ENCODE data around the gene ARHGDIA.

The ARHGDIA gene

GRCh38 chr17:81863833-81864768, 7.0 kb downstream of the ARHGDIA start:
- DNase-seq (ENCODE audit: low spot score): no peak

DNA sequence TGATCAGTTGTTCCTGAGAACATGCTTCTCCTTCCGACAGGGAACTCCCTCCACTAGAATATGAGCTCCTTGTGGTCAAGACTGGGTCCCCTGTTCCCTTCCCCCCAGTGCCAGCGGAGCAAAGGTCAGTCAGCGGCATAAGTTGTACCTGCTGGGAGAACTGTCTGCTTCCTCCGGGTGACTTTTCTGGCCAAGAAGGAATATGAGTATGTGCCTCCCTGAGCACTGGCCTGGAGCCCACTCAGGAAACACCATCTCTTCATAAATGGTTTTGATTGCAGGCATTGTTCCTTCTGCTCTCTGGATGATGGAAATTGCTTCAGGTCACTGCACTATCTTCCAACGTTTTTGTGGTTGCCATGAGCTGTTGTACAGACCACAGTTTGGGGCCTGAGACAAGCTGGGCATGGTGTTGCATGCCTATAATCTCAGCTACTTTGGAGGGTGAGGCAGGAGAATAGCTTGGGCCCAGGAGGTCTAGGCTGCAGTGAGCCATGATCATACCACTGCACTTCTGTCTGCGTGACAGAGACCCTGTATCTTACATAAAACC, 7.9 kb downstream of the ARHGDIA start:
- no peak for DNase-seq (ENCODE audit: low spot score)

- DNase-seq (ENCODE audit: low spot score): peak; percentile 100
Observed at GRCh38 chr17:81860756-81861568, 10.2 kb downstream of the ARHGDIA start.

GRCh38 chr17:81859906-81860755, 11.0 kb downstream of the ARHGDIA start, which contains the start of gene P4HB:
Gene P4HB, minus strand, starts transcription at chr17:81860535. Its CDS starts 64 bp downstream, at chr17:81860471.
- no peak for DNase-seq (ENCODE audit: low spot score)

DNA sequence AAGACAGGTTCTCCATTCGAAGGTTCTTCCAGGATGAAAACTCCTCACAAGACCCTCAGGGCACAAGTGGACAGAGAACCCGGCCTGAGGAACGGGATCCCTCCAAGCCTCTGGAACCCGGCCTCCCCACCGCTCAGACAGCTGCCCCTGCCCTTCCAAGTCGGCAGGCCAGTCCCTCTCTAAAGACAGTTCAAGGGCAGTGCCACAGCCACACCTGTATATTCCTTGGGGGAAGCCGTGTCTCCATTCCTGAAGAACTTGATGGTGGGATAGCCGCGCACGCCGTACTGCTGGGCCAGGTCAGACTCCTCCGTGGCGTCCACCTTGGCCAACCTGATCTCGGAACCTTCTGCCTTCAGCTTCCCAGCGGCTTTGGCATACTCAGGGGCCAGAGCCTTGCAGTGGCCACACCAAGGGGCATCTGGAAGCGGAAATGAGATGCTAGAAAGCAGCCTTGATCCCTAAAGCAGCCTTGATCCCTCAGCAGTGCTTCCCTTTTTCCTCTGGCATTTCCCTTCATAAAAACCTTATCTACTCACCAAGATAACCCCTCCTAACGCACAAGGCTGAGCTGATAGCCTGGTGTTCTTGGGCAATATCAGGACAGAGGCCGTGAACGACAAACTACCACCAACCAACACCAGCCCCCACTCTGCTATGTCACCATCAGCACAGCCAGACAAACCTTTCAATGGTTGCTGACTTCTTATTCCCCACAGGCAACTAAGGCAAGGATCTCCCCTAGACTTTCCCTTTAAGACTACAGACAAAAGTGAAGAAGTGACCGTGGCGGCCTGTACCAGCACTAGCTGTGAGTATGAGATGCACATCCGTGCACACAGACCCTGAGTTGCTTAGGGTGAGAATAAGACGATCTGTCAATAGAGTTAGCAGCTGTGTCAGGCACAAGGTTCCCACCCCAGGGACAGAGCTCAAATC, 11.9 kb downstream of the ARHGDIA start:
- DNase-seq (ENCODE audit: low spot score): no peak

GRCh38 chr17:81858170-81858966, 12.8 kb downstream of the ARHGDIA start:
- DNase-seq (ENCODE audit: low spot score): no peak

DNA sequence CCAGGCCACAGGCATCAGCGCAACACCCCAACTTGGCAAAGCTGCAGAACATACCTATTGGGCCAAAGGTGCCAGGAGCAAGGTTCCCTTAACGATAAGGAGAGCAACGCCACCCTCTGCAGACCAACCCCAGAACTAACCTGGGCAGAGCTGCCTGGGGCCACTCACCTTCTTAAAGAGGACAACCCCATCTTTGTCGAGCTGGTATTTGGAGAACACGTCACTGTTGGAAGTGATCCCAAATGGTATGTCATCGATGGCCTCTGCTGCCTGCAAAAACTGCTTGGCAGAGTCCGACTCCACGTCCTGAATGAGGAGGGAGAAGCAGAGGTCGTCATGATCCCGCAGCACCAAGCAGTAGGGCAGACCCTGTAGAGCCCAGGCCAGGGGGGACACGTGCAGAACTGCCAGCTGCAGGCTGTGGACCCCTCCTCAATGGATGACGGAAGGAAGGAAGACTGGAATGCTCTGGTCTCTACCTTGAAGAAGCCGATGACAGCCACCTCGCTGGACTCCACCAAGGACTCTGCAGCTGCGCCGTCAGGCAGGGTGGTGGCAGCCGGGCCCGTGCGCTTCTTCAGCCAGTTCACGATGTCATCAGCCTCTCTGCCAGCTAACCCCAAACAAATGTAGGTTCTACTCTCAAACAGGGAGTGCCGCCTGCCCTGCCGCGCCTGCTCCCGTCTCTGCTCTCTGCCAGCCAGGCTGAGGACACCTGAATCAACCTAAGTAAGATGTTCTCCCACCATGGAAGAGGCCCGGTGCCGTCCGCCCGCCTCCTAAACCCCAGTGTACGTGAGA, 16.0 kb downstream of the ARHGDIA start:
- DNase-seq (ENCODE audit: low spot score): no peak

GRCh38 chr17:81852237-81852636, 18.9 kb downstream of the ARHGDIA start:
- no peak for DNase-seq (ENCODE audit: low spot score)

DNA sequence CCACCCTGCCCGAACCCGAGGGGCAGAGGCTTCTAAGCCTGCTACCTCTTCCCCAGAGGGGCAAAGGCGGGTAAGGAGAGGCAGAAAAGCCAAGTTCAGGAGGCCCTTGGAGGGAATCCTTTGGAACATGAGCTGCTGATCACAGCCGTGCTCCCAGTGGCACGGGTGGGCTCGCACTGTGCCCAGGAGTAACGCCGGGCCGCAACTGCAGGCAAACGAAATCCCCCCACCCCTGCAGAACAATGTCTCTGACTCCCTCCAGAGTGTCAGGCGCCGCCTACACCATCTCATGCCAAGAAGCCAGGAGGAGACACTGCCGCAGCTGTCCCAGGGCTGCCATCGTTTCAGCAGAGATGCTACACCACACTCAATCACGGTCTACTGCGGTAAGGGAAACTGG, 19.7 kb downstream of the ARHGDIA start:
- DNase-seq (ENCODE audit: low spot score): no peak

GRCh38 chr17:81849457-81849856, 21.7 kb downstream of the ARHGDIA start:
- no peak for DNase-seq (ENCODE audit: low spot score)

DNA sequence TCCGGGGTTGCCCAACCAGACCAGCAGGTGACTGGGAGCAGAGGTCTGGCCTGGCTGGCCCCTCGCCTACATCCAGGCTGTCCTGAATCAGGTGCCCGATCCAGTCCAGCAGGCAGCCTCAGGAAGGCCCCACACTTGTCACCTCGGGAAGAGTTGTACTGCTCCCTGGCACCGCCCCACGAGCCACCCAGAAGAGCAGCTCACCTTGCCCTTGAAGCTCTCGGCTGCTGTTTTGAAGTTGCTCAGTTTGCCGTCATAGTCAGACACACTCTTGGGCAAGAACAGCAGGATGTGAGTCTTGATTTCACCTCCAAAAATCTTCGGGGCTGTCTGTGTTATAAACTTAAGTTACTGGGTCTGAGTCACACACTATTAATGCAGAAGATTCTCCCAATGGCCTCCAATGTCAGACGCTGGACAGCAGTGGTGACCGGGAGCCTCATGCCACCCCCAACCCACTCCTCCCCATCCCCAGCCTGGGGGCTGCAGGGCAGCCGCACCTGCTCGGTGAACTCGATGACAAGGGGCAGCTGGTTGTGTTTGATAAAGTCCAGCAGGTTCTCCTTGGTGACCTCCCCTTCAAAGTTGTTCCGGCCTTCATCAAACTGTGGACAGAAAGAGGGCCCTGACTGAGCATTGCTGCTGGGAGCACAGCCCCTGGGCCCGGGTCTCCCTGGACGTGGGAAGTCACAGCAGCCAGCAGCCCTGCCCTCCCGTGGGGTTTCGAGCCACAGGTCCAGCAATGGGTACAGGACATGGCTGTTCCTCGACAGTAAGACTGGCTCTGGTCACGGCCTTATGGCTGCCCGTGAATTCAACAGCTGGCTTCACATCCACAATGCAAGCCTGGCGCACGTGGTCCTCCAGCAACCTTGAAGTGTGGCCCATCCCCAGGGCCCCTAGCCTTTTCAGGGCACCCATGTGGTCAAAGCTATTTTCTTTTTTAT, 24.1 kb downstream of the ARHGDIA start:
- DNase-seq (ENCODE audit: low spot score): no peak

DNA sequence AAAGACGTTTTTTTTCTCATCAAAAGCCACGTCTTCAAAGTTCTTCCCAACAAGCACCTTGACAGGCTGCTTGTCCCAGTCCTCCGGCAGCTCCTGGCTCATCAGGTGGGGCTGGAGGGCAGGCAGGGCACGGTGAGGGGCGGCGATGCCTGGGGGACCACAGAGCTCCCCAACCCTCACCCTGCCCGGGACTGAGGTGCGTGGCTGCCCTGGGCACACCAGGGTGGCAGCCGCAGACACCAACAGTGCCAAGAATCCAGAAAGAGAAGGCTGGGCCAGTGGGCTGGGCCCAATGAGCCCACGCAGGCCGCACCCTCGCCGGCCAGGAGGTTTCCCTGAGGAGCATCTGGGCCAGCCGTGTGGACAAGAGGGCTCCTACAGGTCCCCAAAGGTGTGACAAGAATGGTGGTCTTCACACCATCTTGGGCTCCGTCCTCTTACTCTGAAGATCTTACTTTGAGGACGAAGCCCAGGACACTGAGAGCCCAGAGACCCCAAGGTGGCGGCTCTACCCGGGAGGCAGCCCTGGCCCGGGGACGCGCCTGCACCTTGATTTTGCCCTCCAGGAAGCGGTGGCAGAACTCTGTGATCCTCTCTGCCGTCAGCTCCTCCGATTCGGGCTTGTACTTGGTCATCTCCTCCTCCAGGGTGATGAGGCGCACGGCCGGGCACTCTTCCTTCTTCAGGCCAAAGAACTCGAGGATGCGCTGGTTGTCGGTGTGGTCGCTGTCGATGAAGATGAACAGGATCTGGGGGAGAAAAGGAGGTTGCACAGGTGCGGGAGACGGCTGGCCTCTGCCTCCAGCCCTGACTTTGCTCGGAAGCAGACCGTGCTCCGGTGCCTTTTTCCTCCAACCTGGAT, 25.0 kb downstream of the ARHGDIA start:
- DNase-seq (ENCODE audit: low spot score): no peak

- no peak for DNase-seq (ENCODE audit: low spot score)
Observed at GRCh38 chr17:81845361-81845760, 25.8 kb downstream of the ARHGDIA start.

GRCh38 chr17:81844887-81845286, 26.2 kb downstream of the ARHGDIA start:
- no peak for DNase-seq (ENCODE audit: low spot score)

GRCh38 chr17:81844327-81844851, 26.7 kb downstream of the ARHGDIA start:
- no peak for DNase-seq (ENCODE audit: low spot score)

GRCh38 chr17:81843713-81844326, 27.3 kb downstream of the ARHGDIA start:
- no peak for DNase-seq (ENCODE audit: low spot score)
